Choroid plexus epithelial cell (primary cell): ENCODE data around the gene GDF3.
A peak's percentile ranks its signal among the peaks of the same experiment; 100 is the strongest.

Experiments used
- DNase-seq: peaks from one replicate; pipeline ENCODE4 v3.0.0-alpha.2; 2010; ENCODE audit warnings: low read depth
- H3K4me3 ChIP-seq: 2 replicates; pipeline ENCODE4 v1.5.1; 2011; ENCODE audit warnings: low read depth, mild to moderate bottlenecking, control low read depth, low read length, moderate library complexity
- CTCF ChIP-seq: conservative IDR thresholded peaks from 2 replicates; pipeline ENCODE4 v1.5.1; 2011; ENCODE audit warnings: low read depth, mild to moderate bottlenecking, control low read depth, inconsistent platforms, low read length, moderate library complexity

Gene GDF3

GRCh38 chr12:7668171-7668570, 27.4 kb downstream of the GDF3 start:
- H3K4me3 ChIP-seq: no peak overlapping the region
- no peak for TF ChIP-seq CTCF
- DNase-seq: no peak

DNA sequence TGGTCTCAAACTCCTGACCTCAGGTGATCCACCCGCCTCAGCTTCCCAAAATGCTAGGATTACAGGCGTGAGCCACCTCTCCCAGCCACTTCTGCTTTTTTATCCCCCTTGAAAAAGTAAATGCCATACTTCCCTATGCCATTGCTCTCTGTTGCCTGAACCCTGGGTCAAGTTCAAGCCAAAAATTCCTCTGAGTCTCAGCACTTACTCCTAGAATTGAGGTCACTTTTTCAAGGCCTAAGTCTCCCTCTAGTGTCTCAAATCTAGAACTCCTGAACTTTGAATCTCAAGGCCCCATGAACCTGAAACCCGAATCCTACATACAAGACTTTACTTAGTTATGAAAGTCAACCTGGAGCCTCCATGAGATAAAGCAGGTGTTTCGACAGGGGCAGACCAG, 28.4 kb downstream of the GDF3 start:
- peak; percentile 11 for DNase-seq
- peak; percentile 20 for TF ChIP-seq CTCF
- H3K4me3 ChIP-seq: no peak overlapping the region

- TF ChIP-seq CTCF: no peak
- no peak for DNase-seq
- H3K4me3 ChIP-seq: no peak overlapping the region
Observed at GRCh38 chr12:7666595-7666994, 29.0 kb downstream of the GDF3 start.

DNA sequence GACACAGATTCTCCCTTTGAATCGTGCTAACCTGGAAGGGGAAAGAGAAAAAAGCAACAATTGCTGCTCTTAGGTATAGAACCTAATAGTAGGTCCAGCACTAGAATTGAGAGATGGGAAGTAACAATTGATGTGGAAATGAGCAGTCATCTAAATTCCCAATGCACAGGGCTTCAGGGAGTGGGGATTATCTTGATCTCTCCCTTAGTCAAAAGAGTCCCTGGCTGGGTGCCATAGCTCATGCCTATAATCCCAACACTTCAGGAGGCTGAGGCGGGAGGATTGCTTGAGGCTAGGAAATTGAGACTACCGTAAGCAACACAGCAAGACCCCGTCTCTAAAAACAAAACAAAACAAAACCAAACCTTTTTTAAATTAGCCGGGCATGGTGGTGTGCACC, 33.8 kb downstream of the GDF3 start:
- no peak for DNase-seq
- no peak for TF ChIP-seq CTCF
- no peak overlapping the region for H3K4me3 ChIP-seq

DNA sequence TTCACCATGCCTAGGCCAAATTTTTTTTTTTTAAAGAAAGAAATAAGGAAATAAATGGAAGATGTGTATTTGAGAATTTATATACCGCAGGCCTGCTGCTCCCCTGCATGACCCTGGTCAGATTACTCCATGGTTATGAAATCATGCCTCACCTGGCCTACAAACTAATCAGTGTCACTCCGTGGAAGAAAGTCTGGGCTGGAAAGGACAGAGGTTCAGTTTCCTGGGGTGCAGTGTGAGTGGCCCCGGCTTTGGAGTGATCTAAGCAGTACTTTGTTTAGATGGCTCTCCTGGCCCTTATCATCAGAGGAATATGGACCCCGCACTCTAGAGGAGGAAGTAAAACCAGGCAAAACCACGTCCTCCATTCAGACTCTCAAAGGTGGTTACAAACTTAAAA, 39.5 kb downstream of the GDF3 start:
- DNase-seq: no peak
- H3K4me3 ChIP-seq: no peak overlapping the region
- TF ChIP-seq CTCF: no peak

- H3K4me3 ChIP-seq: no peak overlapping the region
- DNase-seq: no peak
- TF ChIP-seq CTCF: no peak
Observed at GRCh38 chr12:7650091-7650490, 45.5 kb downstream of the GDF3 start.

DNA sequence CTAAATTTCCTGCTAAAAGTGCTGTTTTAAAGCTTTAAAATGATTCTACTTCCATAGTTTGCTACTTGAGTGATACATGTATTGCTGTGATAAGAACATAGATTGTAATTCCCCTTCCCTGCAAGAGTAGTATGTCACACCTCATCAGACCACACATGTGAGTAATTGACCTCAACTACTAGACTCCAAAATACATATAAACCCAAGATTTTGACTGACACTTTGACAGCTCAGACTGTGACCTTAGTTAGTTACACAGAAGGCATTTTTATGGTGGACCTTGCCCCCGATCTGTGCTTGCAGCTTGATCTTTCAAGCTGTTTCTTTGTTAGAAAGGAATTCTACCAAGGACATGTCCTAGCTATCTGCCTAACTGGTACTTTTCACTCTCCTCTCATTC, 48.5 kb downstream of the GDF3 start:
- DNase-seq: no peak
- no peak for TF ChIP-seq CTCF
- H3K4me3 ChIP-seq: no peak overlapping the region
